Mucosa of descending colon (tissue), 3 donors: Measurements from ENCODE around the gene MOGAT3. TPM values are rescaled to one million over a fixed set of nuclear protein-coding genes. Genes with fewer than 3 reads are reported as not detected.

Source experiments
- ATAC-seq: fragments of 200-7000 bp; cut with Tn5 transposase; one replicate; pipeline ENCODE4 v1.9.1; 2020; ENCODE audit warnings: mild to moderate bottlenecking, moderate library complexity
- DNase-seq, 3 donors: peaks; one replicate each; pipeline ENCODE4 v3.0.0-alpha.2; 2020
- H3K36me3 ChIP-seq: fragments of 200-600 bp; one replicate; pipeline ENCODE4 v1.8.0; 2021; ENCODE audit warnings: low read depth, mild to moderate bottlenecking
- H3K4me1 ChIP-seq: fragments of 200-600 bp; one replicate; pipeline ENCODE4 v1.8.0; 2021; ENCODE audit warnings: low read depth, mild to moderate bottlenecking
- H3K4me3 ChIP-seq: fragments of 200-600 bp; one replicate; pipeline ENCODE4 v1.8.0; 2021; ENCODE audit warnings: mild to moderate bottlenecking
- H3K9me3 ChIP-seq: fragments of 200-600 bp; one replicate; pipeline ENCODE4 v1.8.0; 2021; ENCODE audit warnings: mild to moderate bottlenecking
- CTCF ChIP-seq: fragments of 200-600 bp; IDR thresholded peaks from one replicate; pipeline ENCODE4 v1.8.0; 2022; ENCODE audit warnings: antibody characterized with exemption, mild to moderate bottlenecking
- intact Hi-C, 2 donors: fragments of 100-400 bp; cut with DNase I in 1 of 2; cut with micrococcal nuclease in 1 of 2; formaldehyde crosslinking; loops; one replicate each; pipeline versions ENCODE4 v1.11.0 to v1.11.1; 2022; cut with DNase I, micrococcal nuclease
- total RNA-seq, 3 donors: library from RNA; stranded (reverse); fragmentation: NEBNext Ultra II Directional in 2 of 3; extraction: Animal tissue kit (Norgen Biotek cat#: 25700) in 2 of 3; gene quantifications; one replicate each; pipeline versions ENCODE4 v1.2.1 to v1.2.4, GENCODE V29; 2021 to 2023
- donor health status: DM: no; HTN: no; CAD: no; lungs with moderate emphysema.
- donor health status: DM: no; HTN: no; CAD: no.
- donor health status: DM: no; HTN: yes; CAD: no.

MOGAT3 gene
- total RNA-seq, 3 donors from 2014 or later, result 27.9 to 66.2 (median 58.3) TPM

- no peak for TF ChIP-seq CTCF
- DNase-seq (no peak), ATAC-seq (no peak)
- no peaks in the 10 kb centered on the region for H3K36me3 ChIP-seq
- H3K9me3 ChIP-seq, result no peaks in the 10 kb centered on the region
- H3K4me3 ChIP-seq, result no peak overlapping the region
- intact Hi-C loops, result no loop called here
- peaks cover 27% of the 10 kb centered on the region for H3K4me1 ChIP-seq
Observed at GRCh38 chr7:101175664-101176063, 25.2 kb downstream of the MOGAT3 start.

- no peaks in the 10 kb centered on the region for H3K9me3 ChIP-seq
- no peak for DNase-seq
- H3K4me1 ChIP-seq, result peaks cover 26% of the 10 kb centered on the region
- TF ChIP-seq CTCF, result no peak
- H3K4me3 ChIP-seq, result no peak overlapping the region
- intact Hi-C loops, result no loop called here
- ATAC-seq, result no peak
- no peaks in the 10 kb centered on the region for H3K36me3 ChIP-seq
Observed at GRCh38 chr7:101174322-101174854, 26.4 kb downstream of the MOGAT3 start.

GRCh38 chr7:101173752-101174244 lies 27.0 kb downstream of the MOGAT3 start:
- H3K36me3 ChIP-seq, result no peaks in the 10 kb centered on the region
- no peak overlapping the region for H3K4me3 ChIP-seq
- ATAC-seq (peak; percentile 63), DNase-seq (peak in 1 of 3 donors; percentile 69)
- intact Hi-C loops, result no loop called here
- TF ChIP-seq CTCF, result no peak
- no peaks in the 10 kb centered on the region for H3K9me3 ChIP-seq
- peaks cover 28% of the 10 kb centered on the region for H3K4me1 ChIP-seq

- Histone ChIP-seq H3K4me1 (peaks cover 28% of the 10 kb centered on the region), H3K9me3 (no peaks in the 10 kb centered on the region), H3K36me3 (no peaks in the 10 kb centered on the region), H3K4me3 (no peak overlapping the region)
- TF ChIP-seq CTCF, result no peak
- peak; percentile 68 to 71 (median 68) for DNase-seq
- peak; percentile 45 for ATAC-seq
- intact Hi-C loops, result no loop called here
Observed at GRCh38 chr7:101172854-101173751, 27.7 kb downstream of the MOGAT3 start.

- TF ChIP-seq CTCF, result no peak
- H3K36me3 ChIP-seq, result no peaks in the 10 kb centered on the region
Observed at GRCh38 chr7:101172005-101172853, 28.6 kb downstream of the MOGAT3 start.

More at GRCh38 chr7:101172005-101172853, 28.6 kb downstream of the MOGAT3 start:
- peak; percentile 26 for ATAC-seq
- Histone ChIP-seq H3K4me3 (no peak overlapping the region), H3K9me3 (no peaks in the 10 kb centered on the region), H3K4me1 (peaks cover 28% of the 10 kb centered on the region)
- DNase-seq, result no peak
- intact Hi-C loops, result no loop called here
